ENCODE measurements around the gene PALB2. TPM values are rescaled to one million over a fixed set of nuclear protein-coding genes. Genes with fewer than 3 reads are reported as not detected.

The PALB2 gene
- total RNA-seq, 5 donors from 2014 or later (not counting 1 experiment from before 2014, with no cell fraction given) = 7.9 to 13.1 (median 12.5) TPM

- Histone ChIP-seq H3K36me3 (ENCODE audit: control insufficient read depth in 2 of 2, extremely low read depth in 1 of 2, insufficient read depth in 1 of 2, low read length in 1 of 2) (peaks cover 9 to 31% of the 10 kb centered on the region in 2 donors), H3K9me3 (no peaks in the 10 kb centered on the region), H3K4me1 (ENCODE audit: control insufficient read depth in 1 of 2, extremely low read depth in 1 of 2, insufficient read depth in 2 of 2, low read length in 2 of 2) (no peaks in the 10 kb centered on the region), H3K27ac (ENCODE audit: low read length) (no peak overlapping the region), H3K27me3 (replicated peaks in 1 of 2; ENCODE audit: control insufficient read depth in 2 of 2, extremely low read depth in 1 of 2, insufficient read depth in 2 of 2, low read length in 1 of 2) (no peaks in the 10 kb centered on the region), H3K4me3 (ENCODE audit: control insufficient read depth in 1 of 2, extremely low read depth in 1 of 2, low read length in 1 of 2) (no peak overlapping the region)
- ATAC-seq (replicated peaks in 1 of 4) (no peak), DNase-seq (no peak)
- no peak overlapping the region for H3K4me3 Mint-ChIP-seq
- no peak overlapping the region for H3K27ac Mint-ChIP-seq
- no peaks in the 10 kb centered on the region for H3K27me3 Mint-ChIP-seq
- POLR2A ChIA-PET = no interaction called here
- H3K4me1 Mint-ChIP-seq = peaks cover 23 to 33% (median 29%) of the 10 kb centered on the region in 3 donors
- H3K9me3 Mint-ChIP-seq = peaks cover 0 to 4% (median 0%) of the 10 kb centered on the region in 3 donors
- 100% methylated on average over 1 of the region's 4 CpGs for WGBS (ENCODE audit: insufficient coverage)
- CTCF ChIA-PET = no interaction called here
- H3K36me3 Mint-ChIP-seq = peaks cover 45% of the 10 kb centered on the region
Measured at GRCh38 chr16:23651943-23652468, 10.9 kb upstream of the PALB2 start.

GRCh38 chr16:23650674-23651416, 9.7 kb upstream of the PALB2 start:
- H3K9me3 ChIP-seq = no peaks in the 10 kb centered on the region
- H3K27ac ChIP-seq (ENCODE audit: low read length) = no peak overlapping the region
- no peak overlapping the region for H3K27ac Mint-ChIP-seq
- ChIA-PET CTCF (no interaction called here), POLR2A (no interaction called here)
- no peak for ATAC-seq (replicated peaks in 1 of 4)
- no CpG with 5 or more reads among the region's 4 CpGs for WGBS (ENCODE audit: insufficient coverage)
- peaks cover 55% of the 10 kb centered on the region for H3K36me3 Mint-ChIP-seq
- no peak overlapping the region for H3K4me3 ChIP-seq (ENCODE audit: control insufficient read depth in 1 of 2, extremely low read depth in 1 of 2, low read length in 1 of 2)
- H3K9me3 Mint-ChIP-seq = peaks cover 0 to 4% (median 0%) of the 10 kb centered on the region in 3 donors
- no peak overlapping the region for H3K4me3 Mint-ChIP-seq
- H3K4me1 Mint-ChIP-seq = peaks cover 32 to 44% (median 34%) of the 10 kb centered on the region in 3 donors
- no peaks in the 10 kb centered on the region for H3K27me3 ChIP-seq (replicated peaks in 1 of 2; ENCODE audit: control insufficient read depth in 2 of 2, extremely low read depth in 1 of 2, insufficient read depth in 2 of 2, low read length in 1 of 2)
- peaks cover 9 to 34% of the 10 kb centered on the region in 2 donors for H3K36me3 ChIP-seq (ENCODE audit: control insufficient read depth in 2 of 2, extremely low read depth in 1 of 2, insufficient read depth in 1 of 2, low read length in 1 of 2)
- no peaks in the 10 kb centered on the region for H3K4me1 ChIP-seq (ENCODE audit: control insufficient read depth in 1 of 2, extremely low read depth in 1 of 2, insufficient read depth in 2 of 2, low read length in 2 of 2)
- no peak for DNase-seq
- no peaks in the 10 kb centered on the region for H3K27me3 Mint-ChIP-seq

- Mint-ChIP-seq H3K36me3 (peaks cover 25% of the 10 kb centered on the region), H3K27me3 (no peaks in the 10 kb centered on the region), H3K27ac (peak overlapping the region; percentile 93 to 94), H3K4me1 (peaks cover 46 to 50% (median 50%) of the 10 kb centered on the region in 3 donors), H3K9me3 (no peaks in the 10 kb centered on the region), H3K4me3 (peak overlapping the region; percentile 94 to 98 (median 98))
- Histone ChIP-seq H3K4me1 (ENCODE audit: control insufficient read depth in 1 of 2, extremely low read depth in 1 of 2, insufficient read depth in 2 of 2, low read length in 2 of 2) (peaks cover 6 to 26% of the 10 kb centered on the region in 2 experiments), H3K27ac (ENCODE audit: low read length) (peak overlapping the region; percentile 61), H3K27me3 (replicated peaks in 1 of 2; ENCODE audit: control insufficient read depth in 2 of 2, extremely low read depth in 1 of 2, insufficient read depth in 2 of 2, low read length in 1 of 2) (no peaks in the 10 kb centered on the region), H3K9me3 (no peaks in the 10 kb centered on the region), H3K36me3 (ENCODE audit: control insufficient read depth in 2 of 2, extremely low read depth in 1 of 2, insufficient read depth in 1 of 2, low read length in 1 of 2) (peaks cover 0 to 12% of the 10 kb centered on the region in 2 donors), H3K4me3 (ENCODE audit: control insufficient read depth in 1 of 2, extremely low read depth in 1 of 2, low read length in 1 of 2) (peak overlapping the region; percentile 97 to 100)
- WGBS (ENCODE audit: insufficient coverage) = 72% methylated on average over 2 of the region's 14 CpGs
- CTCF ChIA-PET = no interaction called here
- POLR2A ChIA-PET = interaction anchor here (0.7 kb wide), 2 partner anchors 72 to 192 kb away, joined by 3 read pairs; no protein-coding TSS in a partner anchor
- DNase-seq (no peak), ATAC-seq (replicated peaks in 1 of 4) (no peak)
Measured at GRCh38 chr16:23642246-23642774, 1.2 kb upstream of the PALB2 start.

- H3K4me3 ChIP-seq (ENCODE audit: control insufficient read depth in 1 of 2, extremely low read depth in 1 of 2, low read length in 1 of 2) = peak overlapping the region; percentile 97 to 100
- Mint-ChIP-seq H3K27ac (peak overlapping the region; percentile 88 to 93), H3K27me3 (no peaks in the 10 kb centered on the region), H3K9me3 (no peaks in the 10 kb centered on the region), H3K36me3 (peaks cover 20% of the 10 kb centered on the region), H3K4me3 (peak overlapping the region; percentile 94 to 98 (median 98)), H3K4me1 (peaks cover 30 to 37% (median 36%) of the 10 kb centered on the region in 3 donors)
- DNase-seq (peak in 1 of 35 experiments; percentile 1), ATAC-seq (replicated peaks in 1 of 4) (peak in 1 of 4 experiments; percentile 14)
- peak overlapping the region; percentile 61 for H3K27ac ChIP-seq (ENCODE audit: low read length)
- H3K36me3 ChIP-seq (ENCODE audit: control insufficient read depth in 2 of 2, extremely low read depth in 1 of 2, insufficient read depth in 1 of 2, low read length in 1 of 2) = peaks cover 0 to 9% of the 10 kb centered on the region in 2 donors
- CTCF ChIA-PET = no interaction called here
- no CpG with 5 or more reads among the region's 8 CpGs for WGBS (ENCODE audit: insufficient coverage)
- H3K4me1 ChIP-seq (ENCODE audit: control insufficient read depth in 1 of 2, extremely low read depth in 1 of 2, insufficient read depth in 2 of 2, low read length in 2 of 2) = peaks cover 6 to 26% of the 10 kb centered on the region in 2 experiments
- H3K9me3 ChIP-seq = no peaks in the 10 kb centered on the region
- H3K27me3 ChIP-seq (replicated peaks in 1 of 2; ENCODE audit: control insufficient read depth in 2 of 2, extremely low read depth in 1 of 2, insufficient read depth in 2 of 2, low read length in 1 of 2) = no peaks in the 10 kb centered on the region
- POLR2A ChIA-PET = interaction anchor here in 1 of 2 donors (1.0 kb wide), 1 partner anchor 22 kb away, joined by 3 read pairs; no protein-coding TSS in a partner anchor
Measured at GRCh38 chr16:23640615-23640930, 537 bp downstream of the PALB2 start.

- H3K4me1 ChIP-seq (ENCODE audit: control insufficient read depth in 1 of 2, extremely low read depth in 1 of 2, insufficient read depth in 2 of 2, low read length in 2 of 2) = peaks cover 6 to 15% of the 10 kb centered on the region in 2 experiments
- no peak overlapping the region for H3K27ac Mint-ChIP-seq
- H3K27me3 ChIP-seq (replicated peaks in 1 of 2; ENCODE audit: control insufficient read depth in 2 of 2, extremely low read depth in 1 of 2, insufficient read depth in 2 of 2, low read length in 1 of 2) = no peaks in the 10 kb centered on the region
- H3K4me3 Mint-ChIP-seq = no peak overlapping the region
- no peaks in the 10 kb centered on the region for H3K9me3 ChIP-seq
- ATAC-seq (replicated peaks in 1 of 4) = no peak
- H3K9me3 Mint-ChIP-seq = no peaks in the 10 kb centered on the region
- ChIA-PET POLR2A (no interaction called here), CTCF (no interaction called here)
- H3K27me3 Mint-ChIP-seq = no peaks in the 10 kb centered on the region
- no peak overlapping the region for H3K4me3 ChIP-seq (ENCODE audit: control insufficient read depth in 1 of 2, extremely low read depth in 1 of 2, low read length in 1 of 2)
- peaks cover 0 to 17% of the 10 kb centered on the region in 2 donors for H3K36me3 ChIP-seq (ENCODE audit: control insufficient read depth in 2 of 2, extremely low read depth in 1 of 2, insufficient read depth in 1 of 2, low read length in 1 of 2)
- H3K27ac ChIP-seq (ENCODE audit: low read length) = no peak overlapping the region
- no peak for DNase-seq
- H3K4me1 Mint-ChIP-seq = peaks cover 14 to 26% (median 15%) of the 10 kb centered on the region in 3 donors
- H3K36me3 Mint-ChIP-seq = peaks cover 32% of the 10 kb centered on the region
Measured at GRCh38 chr16:23635958-23636357, 5.2 kb downstream of the PALB2 start.

- Histone ChIP-seq H3K9me3 (no peaks in the 10 kb centered on the region), H3K27ac (ENCODE audit: low read length) (no peak overlapping the region), H3K27me3 (replicated peaks in 1 of 2; ENCODE audit: control insufficient read depth in 2 of 2, extremely low read depth in 1 of 2, insufficient read depth in 2 of 2, low read length in 1 of 2) (no peaks in the 10 kb centered on the region), H3K4me3 (ENCODE audit: control insufficient read depth in 1 of 2, extremely low read depth in 1 of 2, low read length in 1 of 2) (no peak overlapping the region), H3K4me1 (ENCODE audit: control insufficient read depth in 1 of 2, extremely low read depth in 1 of 2, insufficient read depth in 2 of 2, low read length in 2 of 2) (peaks cover 0 to under 1% of the 10 kb centered on the region in 2 experiments), H3K36me3 (ENCODE audit: control insufficient read depth in 2 of 2, extremely low read depth in 1 of 2, insufficient read depth in 1 of 2, low read length in 1 of 2) (peaks cover 0 to 23% of the 10 kb centered on the region in 2 donors)
- Mint-ChIP-seq H3K4me1 (peaks cover 8 to 16% (median 11%) of the 10 kb centered on the region in 3 donors), H3K9me3 (no peaks in the 10 kb centered on the region), H3K4me3 (no peak overlapping the region), H3K27ac (no peak overlapping the region), H3K36me3 (peaks cover 38% of the 10 kb centered on the region), H3K27me3 (no peaks in the 10 kb centered on the region)
- POLR2A ChIA-PET = interaction anchor here in 1 of 2 donors (0.6 kb wide), 1 partner anchor 143 kb away, joined by 5 read pairs; no protein-coding TSS in a partner anchor
- CTCF ChIA-PET = no interaction called here
- DNase-seq (no peak), ATAC-seq (replicated peaks in 1 of 4) (no peak)
- no CpG with 5 or more reads among the region's 4 CpGs for WGBS (ENCODE audit: insufficient coverage)
Measured at GRCh38 chr16:23634461-23635036, 6.6 kb downstream of the PALB2 start.

Data from T-cell (primary cell).